ENCODE data around the gene XPC.
A peak's percentile ranks its signal among the peaks of the same experiment; 100 is the strongest.

Gene XPC

DNA sequence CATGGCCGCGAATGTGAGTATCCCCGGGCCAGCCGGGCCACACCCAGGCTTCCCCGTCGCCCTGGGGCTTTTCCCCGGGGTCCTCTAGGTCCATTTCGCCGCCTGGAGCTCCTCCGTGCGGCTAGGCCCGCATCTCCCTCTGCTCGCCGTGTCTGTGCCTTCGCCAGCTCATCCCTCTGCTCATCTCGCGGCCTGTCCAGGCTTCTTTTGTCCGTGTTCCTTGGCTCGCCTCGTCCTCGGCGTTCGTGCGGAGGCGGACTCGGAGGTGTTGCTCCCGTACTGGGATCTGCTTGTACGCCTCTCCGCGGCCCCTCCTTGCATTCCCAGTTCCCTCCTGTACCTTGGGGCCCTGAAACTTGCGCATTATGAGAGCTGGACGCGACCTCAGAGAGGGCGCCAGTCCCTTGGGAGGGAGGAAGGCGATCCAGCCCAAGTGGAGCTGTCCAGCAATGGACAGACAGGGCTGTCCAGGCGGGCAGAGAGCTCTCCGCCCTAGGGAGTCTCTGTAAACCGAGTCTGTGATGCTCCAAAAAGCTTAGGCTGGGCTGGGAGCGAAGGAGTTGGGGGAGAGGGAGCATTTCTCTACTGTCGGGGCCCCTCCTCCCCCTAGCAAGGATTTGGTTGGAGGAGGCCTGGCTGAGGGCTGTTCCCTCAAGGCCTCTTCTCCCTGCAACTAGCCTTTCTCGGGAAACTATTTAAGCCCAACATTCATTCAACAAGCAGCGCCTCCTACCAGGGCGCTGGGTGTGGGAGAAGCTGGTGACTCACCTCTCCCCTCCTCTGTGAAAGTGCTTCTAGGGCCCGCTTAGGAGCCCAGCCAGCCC is 53.0 kb downstream of the XPC start (continued):
- TF ChIP-seq, protein P1, sequence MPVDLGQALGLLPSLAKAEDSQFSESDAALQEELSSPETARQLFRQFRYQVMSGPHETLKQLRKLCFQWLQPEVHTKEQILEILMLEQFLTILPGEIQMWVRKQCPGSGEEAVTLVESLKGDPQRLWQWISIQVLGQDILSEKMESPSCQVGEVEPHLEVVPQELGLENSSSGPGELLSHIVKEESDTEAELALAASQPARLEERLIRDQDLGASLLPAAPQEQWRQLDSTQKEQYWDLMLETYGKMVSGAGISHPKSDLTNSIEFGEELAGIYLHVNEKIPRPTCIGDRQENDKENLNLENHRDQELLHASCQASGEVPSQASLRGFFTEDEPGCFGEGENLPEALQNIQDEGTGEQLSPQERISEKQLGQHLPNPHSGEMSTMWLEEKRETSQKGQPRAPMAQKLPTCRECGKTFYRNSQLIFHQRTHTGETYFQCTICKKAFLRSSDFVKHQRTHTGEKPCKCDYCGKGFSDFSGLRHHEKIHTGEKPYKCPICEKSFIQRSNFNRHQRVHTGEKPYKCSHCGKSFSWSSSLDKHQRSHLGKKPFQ (tag by site-specific recombination; IDR thresholded peaks at IDR 0.05) = no peak; the same call in 1 of the 2 replicates
- TF ChIP-seq ZNF423 (tag by site-specific recombination; IDR thresholded peaks at IDR 0.05) (no peak), MYNN (tag by site-specific recombination; IDR thresholded peaks at IDR 0.05; ENCODE audit: borderline replicate concordance) (0 out of 2 replicates have a peak, but pooled peaks have one; percentile 37), OVOL3 (tag by site-specific recombination; IDR thresholded peaks at IDR 0.05) (no peak), ZNF530 (tag by site-specific recombination; IDR thresholded peaks at IDR 0.05; ENCODE audit: low read depth) (no peak), ZNF548 (tag by site-specific recombination; IDR thresholded peaks at IDR 0.05) (no peak), GFI1B (tag by site-specific recombination; IDR thresholded peaks at IDR 0.05) (no peak), KLF8 (tag by site-specific recombination; IDR thresholded peaks at IDR 0.05) (peak; percentile 19), ZNF600 (tag by site-specific recombination; IDR thresholded peaks at IDR 0.05) (peak; percentile 29), PRDM1 (tag by site-specific recombination; IDR thresholded peaks at IDR 0.05) (peak; percentile 66), ZNF707 (tag by site-specific recombination; IDR thresholded peaks at IDR 0.05) (no peak), HOXD13 (CRISPR knock-in tag; IDR thresholded peaks at IDR 0.05; ENCODE audit: borderline replicate concordance) (no peak), ZNF654 (tag by site-specific recombination; IDR thresholded peaks at IDR 0.05; ENCODE audit: low read depth) (no peak)
- TF ChIP-seq, protein P2, sequence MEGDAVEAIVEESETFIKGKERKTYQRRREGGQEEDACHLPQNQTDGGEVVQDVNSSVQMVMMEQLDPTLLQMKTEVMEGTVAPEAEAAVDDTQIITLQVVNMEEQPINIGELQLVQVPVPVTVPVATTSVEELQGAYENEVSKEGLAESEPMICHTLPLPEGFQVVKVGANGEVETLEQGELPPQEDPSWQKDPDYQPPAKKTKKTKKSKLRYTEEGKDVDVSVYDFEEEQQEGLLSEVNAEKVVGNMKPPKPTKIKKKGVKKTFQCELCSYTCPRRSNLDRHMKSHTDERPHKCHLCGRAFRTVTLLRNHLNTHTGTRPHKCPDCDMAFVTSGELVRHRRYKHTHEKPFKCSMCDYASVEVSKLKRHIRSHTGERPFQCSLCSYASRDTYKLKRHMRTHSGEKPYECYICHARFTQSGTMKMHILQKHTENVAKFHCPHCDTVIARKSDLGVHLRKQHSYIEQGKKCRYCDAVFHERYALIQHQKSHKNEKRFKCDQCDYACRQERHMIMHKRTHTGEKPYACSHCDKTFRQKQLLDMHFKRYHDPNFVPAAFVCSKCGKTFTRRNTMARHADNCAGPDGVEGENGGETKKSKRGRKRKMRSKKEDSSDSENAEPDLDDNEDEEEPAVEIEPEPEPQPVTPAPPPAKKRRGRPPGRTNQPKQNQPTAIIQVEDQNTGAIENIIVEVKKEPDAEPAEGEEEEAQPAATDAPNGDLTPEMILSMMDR (tag by site-specific recombination; IDR thresholded peaks at IDR 0.05) = peak; percentile 45
- TF ChIP-seq, protein P3, sequence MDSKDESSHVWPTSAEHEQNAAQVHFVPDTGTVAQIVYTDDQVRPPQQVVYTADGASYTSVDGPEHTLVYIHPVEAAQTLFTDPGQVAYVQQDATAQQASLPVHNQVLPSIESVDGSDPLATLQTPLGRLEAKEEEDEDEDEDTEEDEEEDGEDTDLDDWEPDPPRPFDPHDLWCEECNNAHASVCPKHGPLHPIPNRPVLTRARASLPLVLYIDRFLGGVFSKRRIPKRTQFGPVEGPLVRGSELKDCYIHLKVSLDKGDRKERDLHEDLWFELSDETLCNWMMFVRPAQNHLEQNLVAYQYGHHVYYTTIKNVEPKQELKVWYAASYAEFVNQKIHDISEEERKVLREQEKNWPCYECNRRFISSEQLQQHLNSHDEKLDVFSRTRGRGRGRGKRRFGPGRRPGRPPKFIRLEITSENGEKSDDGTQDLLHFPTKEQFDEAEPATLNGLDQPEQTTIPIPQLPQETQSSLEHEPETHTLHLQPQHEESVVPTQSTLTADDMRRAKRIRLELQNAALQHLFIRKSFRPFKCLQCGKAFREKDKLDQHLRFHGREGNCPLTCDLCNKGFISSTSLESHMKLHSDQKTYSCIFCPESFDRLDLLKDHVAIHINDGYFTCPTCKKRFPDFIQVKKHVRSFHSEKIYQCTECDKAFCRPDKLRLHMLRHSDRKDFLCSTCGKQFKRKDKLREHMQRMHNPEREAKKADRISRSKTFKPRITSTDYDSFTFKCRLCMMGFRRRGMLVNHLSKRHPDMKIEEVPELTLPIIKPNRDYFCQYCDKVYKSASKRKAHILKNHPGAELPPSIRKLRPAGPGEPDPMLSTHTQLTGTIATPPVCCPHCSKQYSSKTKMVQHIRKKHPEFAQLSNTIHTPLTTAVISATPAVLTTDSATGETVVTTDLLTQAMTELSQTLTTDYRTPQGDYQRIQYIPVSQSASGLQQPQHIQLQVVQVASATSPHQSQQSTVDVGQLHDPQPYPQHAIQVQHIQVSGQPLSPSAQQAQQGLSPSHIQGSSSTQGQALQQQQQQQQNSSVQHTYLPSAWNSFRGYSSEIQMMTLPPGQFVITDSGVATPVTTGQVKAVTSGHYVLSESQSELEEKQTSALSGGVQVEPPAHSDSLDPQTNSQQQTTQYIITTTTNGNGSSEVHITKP (tag by site-specific recombination; IDR thresholded peaks at IDR 0.05) = peak; percentile 92
- TF ChIP-seq, protein P4, sequence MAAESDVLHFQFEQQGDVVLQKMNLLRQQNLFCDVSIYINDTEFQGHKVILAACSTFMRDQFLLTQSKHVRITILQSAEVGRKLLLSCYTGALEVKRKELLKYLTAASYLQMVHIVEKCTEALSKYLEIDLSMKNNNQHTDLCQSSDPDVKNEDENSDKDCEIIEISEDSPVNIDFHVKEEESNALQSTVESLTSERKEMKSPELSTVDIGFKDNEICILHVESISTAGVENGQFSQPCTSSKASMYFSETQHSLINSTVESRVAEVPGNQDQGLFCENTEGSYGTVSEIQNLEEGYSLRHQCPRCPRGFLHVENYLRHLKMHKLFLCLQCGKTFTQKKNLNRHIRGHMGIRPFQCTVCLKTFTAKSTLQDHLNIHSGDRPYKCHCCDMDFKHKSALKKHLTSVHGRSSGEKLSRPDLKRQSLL (tag by site-specific recombination; IDR thresholded peaks at IDR 0.05) = no peak
- TF ChIP-seq, protein P5, sequence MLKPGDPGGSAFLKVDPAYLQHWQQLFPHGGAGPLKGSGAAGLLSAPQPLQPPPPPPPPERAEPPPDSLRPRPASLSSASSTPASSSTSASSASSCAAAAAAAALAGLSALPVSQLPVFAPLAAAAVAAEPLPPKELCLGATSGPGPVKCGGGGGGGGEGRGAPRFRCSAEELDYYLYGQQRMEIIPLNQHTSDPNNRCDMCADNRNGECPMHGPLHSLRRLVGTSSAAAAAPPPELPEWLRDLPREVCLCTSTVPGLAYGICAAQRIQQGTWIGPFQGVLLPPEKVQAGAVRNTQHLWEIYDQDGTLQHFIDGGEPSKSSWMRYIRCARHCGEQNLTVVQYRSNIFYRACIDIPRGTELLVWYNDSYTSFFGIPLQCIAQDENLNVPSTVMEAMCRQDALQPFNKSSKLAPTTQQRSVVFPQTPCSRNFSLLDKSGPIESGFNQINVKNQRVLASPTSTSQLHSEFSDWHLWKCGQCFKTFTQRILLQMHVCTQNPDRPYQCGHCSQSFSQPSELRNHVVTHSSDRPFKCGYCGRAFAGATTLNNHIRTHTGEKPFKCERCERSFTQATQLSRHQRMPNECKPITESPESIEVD (tag by site-specific recombination; IDR thresholded peaks at IDR 0.05) = no peak
- TF ChIP-seq, protein P6, sequence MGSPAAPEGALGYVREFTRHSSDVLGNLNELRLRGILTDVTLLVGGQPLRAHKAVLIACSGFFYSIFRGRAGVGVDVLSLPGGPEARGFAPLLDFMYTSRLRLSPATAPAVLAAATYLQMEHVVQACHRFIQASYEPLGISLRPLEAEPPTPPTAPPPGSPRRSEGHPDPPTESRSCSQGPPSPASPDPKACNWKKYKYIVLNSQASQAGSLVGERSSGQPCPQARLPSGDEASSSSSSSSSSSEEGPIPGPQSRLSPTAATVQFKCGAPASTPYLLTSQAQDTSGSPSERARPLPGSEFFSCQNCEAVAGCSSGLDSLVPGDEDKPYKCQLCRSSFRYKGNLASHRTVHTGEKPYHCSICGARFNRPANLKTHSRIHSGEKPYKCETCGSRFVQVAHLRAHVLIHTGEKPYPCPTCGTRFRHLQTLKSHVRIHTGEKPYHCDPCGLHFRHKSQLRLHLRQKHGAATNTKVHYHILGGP (tag by site-specific recombination; IDR thresholded peaks at IDR 0.05) = no peak
- TF ChIP-seq, protein P7, sequence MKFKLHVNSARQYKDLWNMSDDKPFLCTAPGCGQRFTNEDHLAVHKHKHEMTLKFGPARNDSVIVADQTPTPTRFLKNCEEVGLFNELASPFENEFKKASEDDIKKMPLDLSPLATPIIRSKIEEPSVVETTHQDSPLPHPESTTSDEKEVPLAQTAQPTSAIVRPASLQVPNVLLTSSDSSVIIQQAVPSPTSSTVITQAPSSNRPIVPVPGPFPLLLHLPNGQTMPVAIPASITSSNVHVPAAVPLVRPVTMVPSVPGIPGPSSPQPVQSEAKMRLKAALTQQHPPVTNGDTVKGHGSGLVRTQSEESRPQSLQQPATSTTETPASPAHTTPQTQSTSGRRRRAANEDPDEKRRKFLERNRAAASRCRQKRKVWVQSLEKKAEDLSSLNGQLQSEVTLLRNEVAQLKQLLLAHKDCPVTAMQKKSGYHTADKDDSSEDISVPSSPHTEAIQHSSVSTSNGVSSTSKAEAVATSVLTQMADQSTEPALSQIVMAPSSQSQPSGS (tag by site-specific recombination; IDR thresholded peaks at IDR 0.05; ENCODE audit: low read depth) = no peak
- TF ChIP-seq, protein P8, sequence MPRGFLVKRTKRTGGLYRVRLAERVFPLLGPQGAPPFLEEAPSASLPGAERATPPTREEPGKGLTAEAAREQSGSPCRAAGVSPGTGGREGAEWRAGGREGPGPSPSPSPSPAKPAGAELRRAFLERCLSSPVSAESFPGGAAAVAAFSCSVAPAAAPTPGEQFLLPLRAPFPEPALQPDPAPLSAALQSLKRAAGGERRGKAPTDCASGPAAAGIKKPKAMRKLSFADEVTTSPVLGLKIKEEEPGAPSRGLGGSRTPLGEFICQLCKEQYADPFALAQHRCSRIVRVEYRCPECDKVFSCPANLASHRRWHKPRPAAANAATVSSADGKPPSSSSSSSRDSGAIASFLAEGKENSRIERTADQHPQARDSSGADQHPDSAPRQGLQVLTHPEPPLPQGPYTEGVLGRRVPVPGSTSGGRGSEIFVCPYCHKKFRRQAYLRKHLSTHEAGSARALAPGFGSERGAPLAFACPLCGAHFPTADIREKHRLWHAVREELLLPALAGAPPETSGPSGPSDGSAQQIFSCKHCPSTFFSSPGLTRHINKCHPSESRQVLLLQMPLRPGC (tag by site-specific recombination; IDR thresholded peaks at IDR 0.05) = peak; percentile 20; the same call in 1 of the 2 replicates

All from HEK293 (cell line).